CD4-positive, CD25-positive, alpha-beta regulatory T cell (primary cell): ENCODE data around the gene MRGPRX2. TPM values are rescaled to one million over a fixed set of nuclear protein-coding genes. Genes with fewer than 3 reads are reported as not detected.

Experiments used
- ATAC-seq, 2 donors: fragments of 150-1000 bp; cut with Tn5 transposase; one replicate each; pipeline ENCODE4 v1.10.0; 2021; ENCODE audit warnings: low read depth in 2 of 2, moderate number of reproducible peaks in 2 of 2, moderate library complexity in 1 of 2
- DNase-seq, 3 donors: peaks; one replicate each; pipeline versions ENCODE4 v3.0.0 to v3.0.0-alpha.2; 2012 to 2022; ENCODE audit warnings: mixed read lengths in 1 of 3
- H3K27ac ChIP-seq: one replicate; pipeline ENCODE4 v1.7.0; 2013; ENCODE audit warnings: mild to moderate bottlenecking, low read length; ENCODE audit not compliant: insufficient read depth, poor library complexity, severe bottlenecking
- H3K27me3 ChIP-seq: one replicate; pipeline ENCODE4 v1.7.0; 2013; ENCODE audit warnings: low read length; ENCODE audit not compliant: control insufficient read depth, insufficient read depth
- H3K36me3 ChIP-seq: one replicate; pipeline ENCODE4 v1.7.0; 2013; ENCODE audit warnings: mild to moderate bottlenecking, low read length, moderate library complexity; ENCODE audit not compliant: control insufficient read depth, insufficient read depth
- H3K4me1 ChIP-seq: 2 replicates; pipeline ENCODE4 v1.7.0; 2013; ENCODE audit warnings: mild to moderate bottlenecking, low read length; ENCODE audit not compliant: insufficient read depth, control insufficient read depth, poor library complexity, severe bottlenecking
- H3K4me3 ChIP-seq: one replicate; pipeline ENCODE4 v1.7.0; 2013; ENCODE audit warnings: low read depth, mild to moderate bottlenecking, low read length, moderate library complexity
- H3K9me3 ChIP-seq, 2 experiments: 1 replicate in 1 of 2; 2 replicates in 1 of 2; pipeline ENCODE4 v1.7.0; 2013; ENCODE audit warnings: low read length in 2 of 2, mild to moderate bottlenecking in 1 of 2, moderate library complexity in 1 of 2; ENCODE audit not compliant: control insufficient read depth in 2 of 2
- H3K27ac Mint-ChIP-seq, 3 donors: one replicate each; pipeline ENCODE4 v1.8.0; 2020 to 2022; ENCODE audit warnings: mild to moderate bottlenecking in 3 of 3, mixed read lengths in 3 of 3, moderate library complexity in 2 of 3
- H3K27me3 Mint-ChIP-seq: one replicate; pipeline ENCODE4 v1.8.0; 2022; ENCODE audit warnings: mild to moderate bottlenecking, mixed read lengths
- H3K36me3 Mint-ChIP-seq: one replicate; pipeline ENCODE4 v1.8.0; 2020; ENCODE audit warnings: mixed read lengths
- H3K4me1 Mint-ChIP-seq, 4 donors: one replicate each; pipeline ENCODE4 v1.8.0; 2020 to 2022; ENCODE audit warnings: mixed read lengths in 4 of 4, mild to moderate bottlenecking in 1 of 4
- H3K4me3 Mint-ChIP-seq, 4 donors: one replicate each; pipeline ENCODE4 v1.8.0; 2020 to 2022; ENCODE audit warnings: mild to moderate bottlenecking in 4 of 4, mixed read lengths in 4 of 4, moderate library complexity in 3 of 4
- H3K9me3 Mint-ChIP-seq, 7 donors: one replicate each; pipeline ENCODE4 v1.8.0; 2020 to 2022; ENCODE audit warnings: mixed read lengths in 7 of 7, mild to moderate bottlenecking in 3 of 7, moderate library complexity in 2 of 7
- polyA plus RNA-seq, 4 donors: library from polyadenylated mRNA; unstranded; fragments of 300-500 nt; fragmentation: Illumina TruSeq; gene quantifications; one replicate each; pipeline ENCODE4 v1.2.3, GENCODE V29; 2021
- total RNA-seq: library from RNA; stranded (reverse); gene quantifications from one replicate; pipeline ENCODE4 v1.2.3, GENCODE V29; 2022

The MRGPRX2 gene
- total and polyA plus RNA-seq, 5 donors from 2014 or later, result not detected

GRCh38 chr11:19094859-19095258 is 34.3 kb upstream of the MRGPRX2 start:
- Mint-ChIP-seq H3K36me3 (no peaks in the 10 kb centered on the region), H3K9me3 (peaks cover 0 to 3% (median 0%) of the 10 kb centered on the region in 7 donors), H3K27me3 (peaks cover 32% of the 10 kb centered on the region), H3K27ac (no peak overlapping the region), H3K4me3 (no peak overlapping the region), H3K4me1 (no peaks in the 10 kb centered on the region)
- DNase-seq (no peak), ATAC-seq (no peak)
- Histone ChIP-seq H3K27me3 (peaks cover 6% of the 10 kb centered on the region), H3K27ac (no peak overlapping the region), H3K4me1 (no peaks in the 10 kb centered on the region), H3K36me3 (no peaks in the 10 kb centered on the region), H3K4me3 (no peak overlapping the region), H3K9me3 (no peaks in the 10 kb centered on the region)

GRCh38 chr11:19093976-19094375 is 33.5 kb upstream of the MRGPRX2 start:
- Histone ChIP-seq H3K27ac (no peak overlapping the region), H3K9me3 (no peaks in the 10 kb centered on the region), H3K36me3 (no peaks in the 10 kb centered on the region), H3K4me3 (no peak overlapping the region), H3K27me3 (peaks cover 6% of the 10 kb centered on the region), H3K4me1 (no peaks in the 10 kb centered on the region)
- no peaks in the 10 kb centered on the region for H3K4me1 Mint-ChIP-seq
- H3K4me3 Mint-ChIP-seq, result no peak overlapping the region
- DNase-seq, result no peak
- peaks cover 0 to 3% (median 0%) of the 10 kb centered on the region in 7 donors for H3K9me3 Mint-ChIP-seq
- H3K27ac Mint-ChIP-seq, result peak overlapping the region in 1 of 3 donors; percentile 16
- no peak for ATAC-seq
- no peaks in the 10 kb centered on the region for H3K36me3 Mint-ChIP-seq
- peaks cover 27% of the 10 kb centered on the region for H3K27me3 Mint-ChIP-seq

GRCh38 chr11:19092850-19093249 is 32.3 kb upstream of the MRGPRX2 start:
- H3K4me3 Mint-ChIP-seq, result no peak overlapping the region
- Histone ChIP-seq H3K36me3 (no peaks in the 10 kb centered on the region), H3K27me3 (peaks cover 6% of the 10 kb centered on the region), H3K4me3 (no peak overlapping the region), H3K4me1 (no peaks in the 10 kb centered on the region), H3K9me3 (no peaks in the 10 kb centered on the region), H3K27ac (no peak overlapping the region)
- no peaks in the 10 kb centered on the region for H3K36me3 Mint-ChIP-seq
- DNase-seq (no peak), ATAC-seq (no peak)
- no peak overlapping the region for H3K27ac Mint-ChIP-seq
- H3K9me3 Mint-ChIP-seq, result peaks cover 0 to 3% (median 0%) of the 10 kb centered on the region in 7 donors
- H3K4me1 Mint-ChIP-seq, result no peaks in the 10 kb centered on the region
- peaks cover 20% of the 10 kb centered on the region for H3K27me3 Mint-ChIP-seq

- H3K4me3 ChIP-seq, result no peak overlapping the region
- Mint-ChIP-seq H3K27me3 (peaks cover 18% of the 10 kb centered on the region), H3K27ac (no peak overlapping the region), H3K4me1 (no peaks in the 10 kb centered on the region), H3K4me3 (no peak overlapping the region), H3K9me3 (no peaks in the 10 kb centered on the region), H3K36me3 (no peaks in the 10 kb centered on the region)
- H3K36me3 ChIP-seq, result no peaks in the 10 kb centered on the region
- peaks cover 6% of the 10 kb centered on the region for H3K27me3 ChIP-seq
- no peak for DNase-seq
- H3K9me3 ChIP-seq, result no peaks in the 10 kb centered on the region
- ATAC-seq, result no peak
- no peaks in the 10 kb centered on the region for H3K4me1 ChIP-seq
- H3K27ac ChIP-seq, result no peak overlapping the region
Observed at GRCh38 chr11:19092342-19092741, 31.8 kb upstream of the MRGPRX2 start.

GRCh38 chr11:19091366-19091765 is 30.8 kb upstream of the MRGPRX2 start:
- no peaks in the 10 kb centered on the region for H3K36me3 ChIP-seq
- H3K27me3 ChIP-seq, result peaks cover 6% of the 10 kb centered on the region
- H3K4me3 Mint-ChIP-seq, result no peak overlapping the region
- H3K27me3 Mint-ChIP-seq, result peaks cover 18% of the 10 kb centered on the region
- H3K36me3 Mint-ChIP-seq, result no peaks in the 10 kb centered on the region
- no peak overlapping the region for H3K27ac Mint-ChIP-seq
- DNase-seq (no peak), ATAC-seq (no peak)
- H3K27ac ChIP-seq, result no peak overlapping the region
- H3K9me3 Mint-ChIP-seq, result peaks cover 0 to 3% (median 0%) of the 10 kb centered on the region in 7 donors
- H3K4me3 ChIP-seq, result no peak overlapping the region
- H3K9me3 ChIP-seq, result no peaks in the 10 kb centered on the region
- no peaks in the 10 kb centered on the region for H3K4me1 Mint-ChIP-seq
- H3K4me1 ChIP-seq, result no peaks in the 10 kb centered on the region

- Mint-ChIP-seq H3K4me3 (no peak overlapping the region), H3K27me3 (peaks cover 11% of the 10 kb centered on the region), H3K27ac (no peak overlapping the region), H3K4me1 (no peaks in the 10 kb centered on the region), H3K9me3 (peaks cover 0 to 3% (median 0%) of the 10 kb centered on the region in 7 donors), H3K36me3 (no peaks in the 10 kb centered on the region)
- ATAC-seq, result no peak
- peaks cover 6% of the 10 kb centered on the region for H3K27me3 ChIP-seq
- no peaks in the 10 kb centered on the region for H3K9me3 ChIP-seq
- no peaks in the 10 kb centered on the region for H3K4me1 ChIP-seq
- H3K4me3 ChIP-seq, result no peak overlapping the region
- DNase-seq, result no peak
- no peak overlapping the region for H3K27ac ChIP-seq
- no peaks in the 10 kb centered on the region for H3K36me3 ChIP-seq
Observed at GRCh38 chr11:19089421-19089820, 28.9 kb upstream of the MRGPRX2 start.

GRCh38 chr11:19088791-19089190 is 28.3 kb upstream of the MRGPRX2 start:
- H3K36me3 ChIP-seq, result no peaks in the 10 kb centered on the region
- H3K4me3 Mint-ChIP-seq, result no peak overlapping the region
- H3K27me3 Mint-ChIP-seq, result peaks cover 11% of the 10 kb centered on the region
- peaks cover 0 to 3% (median 0%) of the 10 kb centered on the region in 7 donors for H3K9me3 Mint-ChIP-seq
- H3K4me3 ChIP-seq, result no peak overlapping the region
- H3K27me3 ChIP-seq, result peaks cover 4% of the 10 kb centered on the region
- no peaks in the 10 kb centered on the region for H3K36me3 Mint-ChIP-seq
- no peaks in the 10 kb centered on the region for H3K9me3 ChIP-seq
- no peaks in the 10 kb centered on the region for H3K4me1 ChIP-seq
- DNase-seq, result no peak
- H3K27ac Mint-ChIP-seq, result no peak overlapping the region
- no peak for ATAC-seq
- no peak overlapping the region for H3K27ac ChIP-seq
- H3K4me1 Mint-ChIP-seq, result no peaks in the 10 kb centered on the region

- no peaks in the 10 kb centered on the region for H3K4me1 Mint-ChIP-seq
- no peak overlapping the region for H3K4me3 Mint-ChIP-seq
- H3K36me3 Mint-ChIP-seq, result no peaks in the 10 kb centered on the region
- H3K27ac ChIP-seq, result no peak overlapping the region
- no peaks in the 10 kb centered on the region for H3K36me3 ChIP-seq
- H3K4me1 ChIP-seq, result no peaks in the 10 kb centered on the region
- H3K27me3 Mint-ChIP-seq, result peaks cover 11% of the 10 kb centered on the region
- H3K9me3 Mint-ChIP-seq, result peaks cover 0 to 3% (median 0%) of the 10 kb centered on the region in 7 donors
- H3K27ac Mint-ChIP-seq, result no peak overlapping the region
- H3K4me3 ChIP-seq, result no peak overlapping the region
- ATAC-seq, result no peak
- no peaks in the 10 kb centered on the region for H3K9me3 ChIP-seq
- no peak for DNase-seq
- peaks cover 2% of the 10 kb centered on the region for H3K27me3 ChIP-seq
Observed at GRCh38 chr11:19087658-19088057, 27.1 kb upstream of the MRGPRX2 start.
